BJ (cell line): ENCODE data around the gene PLEKHA1. TPM values are rescaled to one million over a fixed set of nuclear protein-coding genes. Genes with fewer than 3 reads are reported as not detected.
A peak's percentile ranks its signal among the peaks of the same experiment; 100 is the strongest.

Source experiments
- CTCF ChIA-PET: fragments of 350-600 bp; formaldehyde crosslinking; extraction: SDS; loops from one replicate; lab custom pipeline; 2021; ENCODE audit warnings: antibody characterized with exemption, inconsistent platforms; lab: Yijun Ruan, JAX
- POLR2A ChIA-PET: fragments of 300-600 bp; sonication (Branson Sonifier 250); formaldehyde crosslinking; extraction: SDS; loops from one replicate; lab custom pipeline; 2021; ENCODE audit warnings: antibody characterized with exemption; lab: Charles Lee
- DNase-seq: peaks from one replicate; pipeline ENCODE4 v3.0.0-alpha.2; 2011; ENCODE audit warnings: low read depth
- H3K27me3 ChIP-seq: 2 replicates; pipeline ENCODE4 v1.6.0; 2011; ENCODE audit warnings: low read length; ENCODE audit not compliant: control insufficient read depth, insufficient read depth
- H3K36me3 ChIP-seq: 2 replicates; pipeline ENCODE4 v1.5.1; 2011; ENCODE audit warnings: low read length; ENCODE audit not compliant: control insufficient read depth, insufficient read depth
- H3K4me3 ChIP-seq: 2 replicates; pipeline ENCODE4 v1.5.1; 2011; ENCODE audit warnings: low read depth, mild to moderate bottlenecking, control low read depth, low read length
- polyA plus RNA-seq: library from polyadenylated mRNA; depleted of rRNA; stranded (reverse); fragments of >200 nt; gene quantifications from 2 replicates; pipeline ENCODE4 v1.2.3, GENCODE V29; 2011
- TF ChIP-seq, protein P1 (sequence below): IDR thresholded peaks from 2 replicates; pipeline ENCODE4 v1.5.1; 2011; ENCODE audit warnings: low read depth, mild to moderate bottlenecking, control low read depth, inconsistent platforms, low read length, moderate library complexity; ENCODE audit not compliant: insufficient read depth

Gene PLEKHA1
- polyA plus RNA-seq, 1 experiment, result 18.6 TPM

DNA sequence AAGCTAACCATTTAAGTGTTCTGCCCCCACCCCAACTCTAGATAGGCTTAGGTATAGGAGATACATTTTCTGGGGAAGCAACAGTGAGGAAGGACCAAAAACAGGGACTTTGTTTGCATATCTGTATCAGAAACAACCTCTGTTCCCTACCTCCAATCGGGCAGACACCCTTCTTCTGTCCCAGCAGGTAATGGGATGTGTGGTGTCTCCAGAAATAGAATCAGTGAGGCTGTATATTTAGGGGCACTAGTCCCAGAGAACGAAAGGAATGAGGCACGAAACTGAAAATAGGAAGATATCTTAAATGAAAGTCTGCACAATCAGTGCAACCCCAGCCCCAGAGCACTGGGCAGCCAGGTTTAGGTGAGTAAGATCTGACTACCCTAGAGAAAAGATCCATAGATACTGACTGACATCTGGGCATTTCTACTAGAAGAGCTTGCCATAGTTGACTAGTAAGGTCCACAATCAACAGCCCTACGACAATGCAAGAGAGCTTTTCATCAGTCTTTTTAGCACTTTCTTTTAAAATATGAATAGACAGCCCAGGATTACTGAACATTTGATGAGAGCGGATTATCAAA lies 28.1 kb downstream of the PLEKHA1 start:
- peaks cover 2% of the 10 kb centered on the region; the same call in 1 of the 2 replicates for H3K36me3 ChIP-seq
- no peak overlapping the region for H3K4me3 ChIP-seq
- H3K27me3 ChIP-seq, result no peaks in the 10 kb centered on the region
- DNase-seq, result no peak
- TF ChIP-seq, protein P1, sequence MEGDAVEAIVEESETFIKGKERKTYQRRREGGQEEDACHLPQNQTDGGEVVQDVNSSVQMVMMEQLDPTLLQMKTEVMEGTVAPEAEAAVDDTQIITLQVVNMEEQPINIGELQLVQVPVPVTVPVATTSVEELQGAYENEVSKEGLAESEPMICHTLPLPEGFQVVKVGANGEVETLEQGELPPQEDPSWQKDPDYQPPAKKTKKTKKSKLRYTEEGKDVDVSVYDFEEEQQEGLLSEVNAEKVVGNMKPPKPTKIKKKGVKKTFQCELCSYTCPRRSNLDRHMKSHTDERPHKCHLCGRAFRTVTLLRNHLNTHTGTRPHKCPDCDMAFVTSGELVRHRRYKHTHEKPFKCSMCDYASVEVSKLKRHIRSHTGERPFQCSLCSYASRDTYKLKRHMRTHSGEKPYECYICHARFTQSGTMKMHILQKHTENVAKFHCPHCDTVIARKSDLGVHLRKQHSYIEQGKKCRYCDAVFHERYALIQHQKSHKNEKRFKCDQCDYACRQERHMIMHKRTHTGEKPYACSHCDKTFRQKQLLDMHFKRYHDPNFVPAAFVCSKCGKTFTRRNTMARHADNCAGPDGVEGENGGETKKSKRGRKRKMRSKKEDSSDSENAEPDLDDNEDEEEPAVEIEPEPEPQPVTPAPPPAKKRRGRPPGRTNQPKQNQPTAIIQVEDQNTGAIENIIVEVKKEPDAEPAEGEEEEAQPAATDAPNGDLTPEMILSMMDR, result no peak
- ChIA-PET POLR2A (interaction anchor here (0.6 kb wide), 1 partner anchor 39 kb away, joined by 3 read pairs; no protein-coding TSS in a partner anchor), CTCF (interaction anchor here (0.6 kb wide), 1 partner anchor 15 kb away, joined by 5 read pairs; no protein-coding TSS in a partner anchor)

DNA sequence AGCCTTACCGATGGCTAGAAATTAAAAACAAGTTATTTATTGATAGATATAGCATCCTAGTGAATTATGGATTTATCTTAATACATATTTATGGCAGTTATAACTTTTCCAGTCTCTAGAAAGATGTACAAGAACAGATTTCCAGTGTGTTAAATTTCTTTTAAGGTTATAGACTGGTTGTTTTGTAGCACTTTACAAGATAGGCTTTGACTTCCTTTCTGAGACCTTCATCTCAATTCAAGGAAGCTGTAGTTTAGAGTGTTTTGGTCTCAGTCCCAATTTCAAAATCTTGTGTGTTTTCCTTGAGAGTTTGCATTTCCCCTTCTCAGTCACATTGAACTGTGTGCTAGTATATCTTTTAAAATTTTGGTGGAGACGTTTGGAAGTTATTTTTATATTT lies 30.1 kb downstream of the PLEKHA1 start:
- DNase-seq, result no peak
- POLR2A ChIA-PET, result interaction anchor here (0.6 kb wide), 1 partner anchor 13 kb away, joined by 5 read pairs; no protein-coding TSS in a partner anchor
- Histone ChIP-seq H3K36me3 (peaks cover 2% of the 10 kb centered on the region; the same call in 1 of the 2 replicates), H3K27me3 (no peaks in the 10 kb centered on the region), H3K4me3 (no peak overlapping the region)
- TF ChIP-seq, protein P1, result no peak
- CTCF ChIA-PET, result interaction anchor here (0.9 kb wide), 1 partner anchor 30 kb away, joined by 3 read pairs; no protein-coding TSS in a partner anchor

DNA sequence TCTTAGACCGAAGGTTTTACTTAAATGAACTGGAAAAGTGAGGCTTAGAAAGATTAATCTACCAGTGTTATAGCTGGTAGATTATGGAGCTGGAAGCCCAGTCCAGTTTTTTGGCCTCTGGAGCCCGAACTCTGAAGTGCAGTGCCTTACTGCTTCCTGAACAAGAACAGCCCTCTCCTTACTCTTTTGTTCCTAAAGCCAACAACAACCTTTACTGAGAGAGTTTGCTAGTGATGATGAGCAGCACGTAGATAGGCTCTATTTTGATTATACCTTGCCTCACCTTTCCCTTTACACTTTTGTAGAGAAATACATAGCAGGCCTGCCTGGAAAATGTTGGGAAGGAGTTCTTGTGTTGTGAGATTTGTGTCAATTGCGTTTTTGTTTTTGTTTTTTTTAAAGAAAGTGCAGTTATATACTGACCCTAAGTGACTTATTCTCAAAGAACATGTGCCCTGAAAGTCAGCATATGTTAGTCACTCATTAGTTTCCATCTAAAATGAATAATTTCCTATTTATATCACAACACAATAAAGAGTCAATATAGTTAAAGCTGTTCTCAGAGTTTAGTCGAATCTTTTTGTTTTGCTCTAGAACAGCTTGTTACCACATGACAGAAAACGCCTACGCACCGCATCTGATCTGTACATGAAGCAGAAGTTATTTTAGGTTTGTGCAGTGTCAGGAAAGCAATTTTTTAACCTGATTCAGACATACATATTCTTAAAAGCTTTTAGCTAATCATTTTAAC lies 33.0 kb downstream of the PLEKHA1 start:
- ChIA-PET CTCF (interaction anchor here (0.8 to 1.0 kb wide), 3 partner anchors 10 to 15 kb away, joined by 3 read pairs; no protein-coding TSS in a partner anchor), POLR2A (no interaction called here)
- peaks cover 3% of the 10 kb centered on the region; the same call in 1 of the 2 replicates for H3K36me3 ChIP-seq
- TF ChIP-seq, protein P1, result no peak
- H3K4me3 ChIP-seq, result no peak overlapping the region
- H3K27me3 ChIP-seq, result no peaks in the 10 kb centered on the region
- peak; percentile 30 for DNase-seq

DNA sequence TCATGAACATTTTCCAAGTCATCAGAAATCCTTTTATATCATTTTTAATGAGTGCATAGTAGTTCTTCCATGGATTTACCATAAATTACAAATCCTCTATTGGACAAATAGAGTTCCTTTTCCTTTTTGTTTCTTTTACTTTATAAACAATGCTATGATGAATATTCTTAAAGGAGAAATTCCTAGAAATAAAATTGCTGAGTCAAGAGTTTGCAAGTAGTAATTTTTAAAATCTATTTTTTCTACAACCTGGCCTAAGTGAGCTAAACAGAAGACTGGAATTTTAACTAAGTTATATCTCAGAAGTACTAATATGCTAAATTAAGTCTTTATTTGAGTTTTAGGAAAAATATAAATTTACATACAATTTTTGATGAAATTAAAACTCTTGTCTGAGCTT lies 38.8 kb downstream of the PLEKHA1 start:
- CTCF ChIA-PET, result interaction anchor here (1.1 kb wide), 1 partner anchor 19 kb away, joined by 3 read pairs; no protein-coding TSS in a partner anchor

More for the DNA sequence above, 38.8 kb downstream of the PLEKHA1 start:
- H3K36me3 ChIP-seq, result peaks cover 4% of the 10 kb centered on the region; the same call in 1 of the 2 replicates
- TF ChIP-seq, protein P1, result no peak
- no peaks in the 10 kb centered on the region for H3K27me3 ChIP-seq
- POLR2A ChIA-PET, result no interaction called here
- H3K4me3 ChIP-seq, result no peak overlapping the region
- no peak for DNase-seq
